ENCODE data around the gene CKM. TPM values are rescaled to one million over a fixed set of nuclear protein-coding genes. Genes with fewer than 3 reads are reported as not detected.

CKM gene
- total and polyA plus RNA-seq, 2 experiments from 2014 or later: 1.0 to 1.3 TPM

GRCh38 chr19:45299719-45300118 lies 23.0 kb downstream of the CKM start:
- DNase-seq (ENCODE audit: low spot score): no peak
- Histone ChIP-seq H3K4me1 (ENCODE audit: insufficient read depth) (no peaks in the 10 kb centered on the region), H3K27me3 (no peaks in the 10 kb centered on the region), H4K20me1 (ENCODE audit: insufficient read depth, poor library complexity, severe bottlenecking) (no peaks in the 10 kb centered on the region), H3K36me3 (replicated peaks; ENCODE audit: insufficient read depth, low read depth) (peaks cover 4% of the 10 kb centered on the region), H3K79me2 (no peaks in the 10 kb centered on the region), H2AFZ (no peak overlapping the region), H3K4me3 (no peak overlapping the region), H3K4me2 (no peak overlapping the region), H3K9me3 (ENCODE audit: low read depth) (no peaks in the 10 kb centered on the region), H3K9me2 (replicated peaks; ENCODE audit: insufficient read depth) (no peaks in the 10 kb centered on the region), H3K27ac (no peak overlapping the region)
- TF ChIP-seq CTCF (IDR thresholded peaks at IDR 0.05; ENCODE audit: poor library complexity): no peak
- no peak for TF ChIP-seq EZH2phosphoT487 (IDR thresholded peaks at IDR 0.05; ENCODE audit: low read depth, severe bottlenecking, unreplicated experiment)
- no peak for TF ChIP-seq EZH2 (IDR thresholded peaks at IDR 0.05; ENCODE audit: borderline replicate concordance)
- WGBS (ENCODE audit: low lambda C conversion rate, missing lambda C conversion rate): 99% methylated on average over 6 of the region's 6 CpGs

- H4K20me1 ChIP-seq (ENCODE audit: insufficient read depth, poor library complexity, severe bottlenecking): no peaks in the 10 kb centered on the region
- no peak overlapping the region for H3K4me2 ChIP-seq
- no peaks in the 10 kb centered on the region for H3K9me2 ChIP-seq (replicated peaks; ENCODE audit: insufficient read depth)
Measured at GRCh38 chr19:45298264-45298663, 24.4 kb downstream of the CKM start.

GRCh38 chr19:45297674-45298073 lies 25.0 kb downstream of the CKM start:
- H3K4me1 ChIP-seq (ENCODE audit: insufficient read depth): no peaks in the 10 kb centered on the region
- no peak overlapping the region for H3K27ac ChIP-seq
- no peaks in the 10 kb centered on the region for H4K20me1 ChIP-seq (ENCODE audit: insufficient read depth, poor library complexity, severe bottlenecking)
- TF ChIP-seq EZH2phosphoT487 (IDR thresholded peaks at IDR 0.05; ENCODE audit: low read depth, severe bottlenecking, unreplicated experiment) (no peak), CTCF (IDR thresholded peaks at IDR 0.05; ENCODE audit: poor library complexity) (no peak), EZH2 (IDR thresholded peaks at IDR 0.05; ENCODE audit: borderline replicate concordance) (no peak)
- DNase-seq (ENCODE audit: low spot score): no peak
- no peak overlapping the region for H3K4me2 ChIP-seq
- no peaks in the 10 kb centered on the region for H3K9me2 ChIP-seq (replicated peaks; ENCODE audit: insufficient read depth)
- H3K79me2 ChIP-seq: no peaks in the 10 kb centered on the region
- no peaks in the 10 kb centered on the region for H3K9me3 ChIP-seq (ENCODE audit: low read depth)
- WGBS (ENCODE audit: low lambda C conversion rate, missing lambda C conversion rate): 100% methylated on average over 3 of the region's 18 CpGs
- no peak overlapping the region for H2AFZ ChIP-seq
- no peaks in the 10 kb centered on the region for H3K27me3 ChIP-seq
- no peak overlapping the region for H3K4me3 ChIP-seq
- peaks cover 4% of the 10 kb centered on the region for H3K36me3 ChIP-seq (replicated peaks; ENCODE audit: insufficient read depth, low read depth)

More at GRCh38 chr19:45298264-45298663, 24.4 kb downstream of the CKM start:
- Histone ChIP-seq H3K4me1 (ENCODE audit: insufficient read depth) (no peaks in the 10 kb centered on the region), H2AFZ (no peak overlapping the region), H3K36me3 (replicated peaks; ENCODE audit: insufficient read depth, low read depth) (peaks cover 4% of the 10 kb centered on the region), H3K27me3 (no peaks in the 10 kb centered on the region), H3K79me2 (no peaks in the 10 kb centered on the region), H3K4me3 (no peak overlapping the region), H3K27ac (no peak overlapping the region), H3K9me3 (ENCODE audit: low read depth) (no peaks in the 10 kb centered on the region)
- TF ChIP-seq EZH2phosphoT487 (IDR thresholded peaks at IDR 0.05; ENCODE audit: low read depth, severe bottlenecking, unreplicated experiment) (no peak), CTCF (IDR thresholded peaks at IDR 0.05; ENCODE audit: poor library complexity) (no peak), EZH2 (IDR thresholded peaks at IDR 0.05; ENCODE audit: borderline replicate concordance) (no peak)
- DNase-seq (ENCODE audit: low spot score): no peak
- WGBS (ENCODE audit: low lambda C conversion rate, missing lambda C conversion rate): 98% methylated on average over 5 of the region's 5 CpGs

GRCh38 chr19:45296355-45296754 lies 26.3 kb downstream of the CKM start:
- Histone ChIP-seq H2AFZ (no peak overlapping the region), H3K36me3 (replicated peaks; ENCODE audit: insufficient read depth, low read depth) (peaks cover 4% of the 10 kb centered on the region), H3K9me3 (ENCODE audit: low read depth) (no peaks in the 10 kb centered on the region), H3K4me2 (no peak overlapping the region), H3K27ac (no peak overlapping the region), H3K9me2 (replicated peaks; ENCODE audit: insufficient read depth) (no peaks in the 10 kb centered on the region), H3K4me1 (ENCODE audit: insufficient read depth) (no peaks in the 10 kb centered on the region), H3K27me3 (no peaks in the 10 kb centered on the region), H3K79me2 (no peaks in the 10 kb centered on the region), H4K20me1 (ENCODE audit: insufficient read depth, poor library complexity, severe bottlenecking) (no peaks in the 10 kb centered on the region), H3K4me3 (no peak overlapping the region)
- 93% methylated on average over 4 of the region's 4 CpGs for WGBS (ENCODE audit: low lambda C conversion rate, missing lambda C conversion rate)
- TF ChIP-seq CTCF (IDR thresholded peaks at IDR 0.05; ENCODE audit: poor library complexity) (no peak), EZH2phosphoT487 (IDR thresholded peaks at IDR 0.05; ENCODE audit: low read depth, severe bottlenecking, unreplicated experiment) (no peak), EZH2 (IDR thresholded peaks at IDR 0.05; ENCODE audit: borderline replicate concordance) (no peak)
- no peak for DNase-seq (ENCODE audit: low spot score)

Measured in hepatocyte (in vitro differentiated cells).